Endodermal cell (in vitro differentiated cells): ENCODE results near the gene ANKRD17. TPM values are rescaled to one million over a fixed set of nuclear protein-coding genes. Genes with fewer than 3 reads are reported as not detected.

Experiments
- DNase-seq: peaks from one replicate; pipeline ENCODE4 v3.0.0-alpha.2; 2017
- H3K27ac ChIP-seq: 2 replicates; pipeline ENCODE4 v1.5.1; 2013; ENCODE audit warnings: mild to moderate bottlenecking, low read depth, low read length, moderate library complexity
- H3K27me3 ChIP-seq: 2 replicates; pipeline ENCODE4 v1.6.1; 2013; ENCODE audit warnings: mild to moderate bottlenecking, low read length, moderate library complexity; ENCODE audit not compliant: insufficient read depth, control insufficient read depth, poor library complexity, severe bottlenecking
- H3K36me3 ChIP-seq: 2 replicates; pipeline ENCODE4 v1.7.0; 2013; ENCODE audit warnings: mild to moderate bottlenecking, low read length, moderate library complexity; ENCODE audit not compliant: control insufficient read depth, insufficient read depth
- H3K4me1 ChIP-seq: one replicate; pipeline ENCODE4 v1.7.0; 2013; ENCODE audit warnings: low read length; ENCODE audit not compliant: control insufficient read depth, insufficient read depth
- H3K4me3 ChIP-seq: 2 replicates; pipeline ENCODE4 v1.5.1; 2013; ENCODE audit warnings: mild to moderate bottlenecking, low read length, moderate library complexity
- H3K9ac ChIP-seq: 2 replicates; pipeline ENCODE4 v1.6.1; 2013; ENCODE audit warnings: mild to moderate bottlenecking, low read length, moderate library complexity; ENCODE audit not compliant: poor library complexity, severe bottlenecking; ENCODE audit errors: extremely low read depth
- H3K9me3 ChIP-seq: 2 replicates; pipeline ENCODE4 v1.6.1; 2013; ENCODE audit warnings: mild to moderate bottlenecking, low read length, moderate library complexity; ENCODE audit not compliant: control insufficient read depth
- H3K27ac Mint-ChIP-seq: 2 replicates; pipeline ENCODE4 v1.8.0; 2020; ENCODE audit warnings: mixed read lengths
- H3K27me3 Mint-ChIP-seq: 2 replicates; pipeline ENCODE4 v1.8.0; 2021; ENCODE audit warnings: mild to moderate bottlenecking, mixed read lengths; ENCODE audit not compliant: insufficient read depth
- H3K36me3 Mint-ChIP-seq: 2 replicates; pipeline ENCODE4 v1.8.0; 2020; ENCODE audit warnings: low read depth, mixed read lengths
- H3K4me1 Mint-ChIP-seq: 2 replicates; pipeline ENCODE4 v1.8.0; 2020; ENCODE audit warnings: mixed read lengths
- H3K4me3 Mint-ChIP-seq: 2 replicates; pipeline ENCODE4 v1.8.0; 2020; ENCODE audit warnings: mild to moderate bottlenecking, moderate library complexity, mixed read lengths
- H3K9me3 Mint-ChIP-seq: 2 replicates; pipeline ENCODE4 v1.8.0; 2020; ENCODE audit warnings: mild to moderate bottlenecking, mixed read lengths
- WGBS, 2 experiments: methylation state at CpG; one replicate each; pipeline versions ENCODE4 v1.1.5 to v1.1.7; 2013; ENCODE audit warnings: missing lambda C conversion rate in 2 of 2, mixed read lengths in 1 of 2; ENCODE audit not compliant: insufficient coverage in 1 of 2, insufficient read length in 1 of 2; 5-methylcytosine and 5-hydroxymethylcytosine counted together
- total RNA-seq, 2 donors: library from RNA; stranded (reverse); fragmentation: NEBNext Ultra II Directional in 1 of 2; extraction: Animal tissue kit (Norgen Biotek cat#: 25700) in 1 of 2; gene quantifications; 2 replicates in 1 of 2; 3 replicates in 1 of 2; pipeline ENCODE4 v1.2.1, GENCODE V29; 2021
- TF ChIP-seq, protein P1 (sequence below): fragments of 200-600 bp; sonication (generic); conservative IDR thresholded peaks from 2 replicates; pipeline ENCODE4 v1.5.0; 2021; ENCODE audit warnings: antibody characterized with exemption, mild to moderate bottlenecking

ANKRD17 gene
- total RNA-seq, 2 donors from 2014 or later, result 83.6 to 84.3 TPM

DNA sequence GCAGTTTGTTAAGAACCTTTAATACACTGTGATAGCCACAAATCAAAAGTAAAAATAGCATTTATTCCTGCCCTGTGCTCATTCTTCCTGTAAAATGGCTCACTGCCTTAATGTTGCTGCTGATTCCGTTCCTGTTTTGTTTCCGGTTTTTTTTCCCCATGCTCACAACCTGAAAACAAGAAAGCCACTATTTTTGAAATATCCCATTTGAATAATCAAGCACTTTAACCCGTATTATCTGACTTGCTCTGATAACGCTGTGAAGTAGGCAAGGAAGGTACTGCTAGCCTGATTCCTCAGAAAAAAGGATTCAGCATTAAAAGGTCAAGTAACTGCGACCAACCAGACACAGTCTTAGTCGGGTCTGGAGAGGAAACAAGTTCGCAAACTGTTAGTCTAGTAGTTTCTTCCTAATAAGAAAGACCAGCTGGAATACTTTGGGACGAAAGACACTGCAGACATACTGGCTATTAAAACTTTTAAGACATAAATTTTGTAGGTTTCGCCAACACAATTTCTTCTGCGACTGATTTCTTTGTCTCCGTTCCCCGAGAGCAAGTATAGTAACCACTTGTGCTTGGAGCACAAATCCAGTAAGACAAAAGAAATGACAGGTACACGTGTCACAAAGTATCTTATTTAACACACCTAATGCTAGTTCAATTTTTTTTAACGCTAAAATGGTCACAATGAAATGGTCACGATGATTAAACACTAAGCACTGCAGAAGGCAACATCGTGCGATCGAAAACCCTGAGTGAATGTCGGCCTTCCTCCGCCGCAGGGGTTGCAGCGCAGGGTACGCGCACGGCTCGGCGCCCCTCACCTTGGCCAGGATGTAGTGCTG, 189.9 kb downstream of the ANKRD17 start:
- Mint-ChIP-seq H3K4me3 (peak overlapping the region; percentile 85), H3K27ac (peak overlapping the region; percentile 99), H3K27me3 (no peaks in the 10 kb centered on the region)

DNA sequence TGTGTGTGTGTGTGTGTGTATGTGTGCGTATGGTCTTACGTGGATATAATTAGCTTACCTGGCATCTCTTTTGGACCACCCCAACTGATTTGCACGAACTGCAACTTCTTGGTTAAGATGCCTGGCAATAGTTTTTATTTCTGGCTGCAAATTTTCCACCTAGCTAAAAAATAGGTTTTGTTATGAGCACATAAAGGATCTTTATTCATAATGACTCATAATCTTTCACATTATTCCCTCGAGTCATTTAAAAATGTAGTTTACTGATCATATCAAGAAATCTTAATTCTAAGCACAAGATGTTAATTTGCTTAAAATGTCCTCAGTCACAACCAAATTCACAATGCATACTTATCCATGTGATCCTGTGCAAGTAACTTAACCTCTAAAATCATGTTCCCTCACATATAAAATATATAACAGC, 190.6 kb downstream of the ANKRD17 start:
- H3K4me3 Mint-ChIP-seq, result peak overlapping the region; percentile 85
- H3K9me3 Mint-ChIP-seq, result no peaks in the 10 kb centered on the region
- peaks cover 21% of the 10 kb centered on the region for H3K4me1 Mint-ChIP-seq
- H3K9ac ChIP-seq, result peak overlapping the region; percentile 85
- H3K27me3 ChIP-seq, result no peaks in the 10 kb centered on the region
- H3K4me1 ChIP-seq, result peaks cover 2% of the 10 kb centered on the region
- peaks cover 16% of the 10 kb centered on the region for H3K36me3 Mint-ChIP-seq
- WGBS, 2 experiments, result 93 to 100% methylated on average over 2 to 4 of the region's 4 CpGs
- no peak for DNase-seq
- H3K4me3 ChIP-seq, result peak overlapping the region; percentile 91
- no peak overlapping the region for H3K27ac ChIP-seq
- peaks cover 14% of the 10 kb centered on the region for H3K36me3 ChIP-seq
- TF ChIP-seq, protein P1, sequence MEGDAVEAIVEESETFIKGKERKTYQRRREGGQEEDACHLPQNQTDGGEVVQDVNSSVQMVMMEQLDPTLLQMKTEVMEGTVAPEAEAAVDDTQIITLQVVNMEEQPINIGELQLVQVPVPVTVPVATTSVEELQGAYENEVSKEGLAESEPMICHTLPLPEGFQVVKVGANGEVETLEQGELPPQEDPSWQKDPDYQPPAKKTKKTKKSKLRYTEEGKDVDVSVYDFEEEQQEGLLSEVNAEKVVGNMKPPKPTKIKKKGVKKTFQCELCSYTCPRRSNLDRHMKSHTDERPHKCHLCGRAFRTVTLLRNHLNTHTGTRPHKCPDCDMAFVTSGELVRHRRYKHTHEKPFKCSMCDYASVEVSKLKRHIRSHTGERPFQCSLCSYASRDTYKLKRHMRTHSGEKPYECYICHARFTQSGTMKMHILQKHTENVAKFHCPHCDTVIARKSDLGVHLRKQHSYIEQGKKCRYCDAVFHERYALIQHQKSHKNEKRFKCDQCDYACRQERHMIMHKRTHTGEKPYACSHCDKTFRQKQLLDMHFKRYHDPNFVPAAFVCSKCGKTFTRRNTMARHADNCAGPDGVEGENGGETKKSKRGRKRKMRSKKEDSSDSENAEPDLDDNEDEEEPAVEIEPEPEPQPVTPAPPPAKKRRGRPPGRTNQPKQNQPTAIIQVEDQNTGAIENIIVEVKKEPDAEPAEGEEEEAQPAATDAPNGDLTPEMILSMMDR, result no peak
- H3K27me3 Mint-ChIP-seq, result no peaks in the 10 kb centered on the region
- H3K27ac Mint-ChIP-seq, result peak overlapping the region; percentile 81
- H3K9me3 ChIP-seq, result no peaks in the 10 kb centered on the region

More for the DNA sequence above, 189.9 kb downstream of the ANKRD17 start:
- H3K4me1 ChIP-seq, result peaks cover 2% of the 10 kb centered on the region
- H3K4me3 ChIP-seq, result peak overlapping the region; percentile 91
- peaks cover 21% of the 10 kb centered on the region for H3K4me1 Mint-ChIP-seq
- peaks cover 11% of the 10 kb centered on the region for H3K36me3 Mint-ChIP-seq
- 2 to 3% methylated on average over 25 to 27 of the region's 27 CpGs for WGBS, 2 experiments
- TF ChIP-seq, protein P1, result no peak
- no peaks in the 10 kb centered on the region for H3K27me3 ChIP-seq
- no peaks in the 10 kb centered on the region for H3K9me3 Mint-ChIP-seq
- peak overlapping the region; percentile 93 for H3K27ac ChIP-seq
- peaks cover 22% of the 10 kb centered on the region for H3K36me3 ChIP-seq
- peak overlapping the region; percentile 85 for H3K9ac ChIP-seq
- DNase-seq, result peak; percentile 54
- no peaks in the 10 kb centered on the region for H3K9me3 ChIP-seq

DNA sequence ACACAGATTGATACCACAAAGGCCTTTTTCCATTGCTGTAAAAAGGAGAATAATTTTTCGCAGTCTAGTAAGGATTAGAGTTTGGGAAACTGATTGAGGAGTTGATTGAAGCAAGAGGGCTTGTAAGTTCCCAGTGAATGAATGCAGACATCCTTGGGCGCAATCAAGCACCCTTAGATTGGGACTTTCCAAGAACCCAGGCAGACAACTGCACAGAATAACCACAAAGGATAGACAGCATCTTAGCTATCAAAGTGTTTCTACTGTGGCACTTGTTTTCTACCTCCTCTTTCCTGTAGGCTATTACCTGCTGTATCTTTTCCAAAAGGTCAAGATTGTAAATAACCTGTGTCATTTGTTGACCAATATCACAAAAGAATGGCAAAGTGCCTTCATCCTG, 191.7 kb downstream of the ANKRD17 start:
- 88 to 97% methylated on average over 1 to 2 of the region's 2 CpGs for WGBS, 2 experiments
- no peaks in the 10 kb centered on the region for H3K9me3 Mint-ChIP-seq

More for the DNA sequence above, 191.7 kb downstream of the ANKRD17 start:
- H3K27ac Mint-ChIP-seq, result no peak overlapping the region
- H3K36me3 ChIP-seq, result peaks cover 11% of the 10 kb centered on the region
- no peak overlapping the region for H3K4me3 ChIP-seq
- H3K4me1 ChIP-seq, result peaks cover 2% of the 10 kb centered on the region
- no peak overlapping the region for H3K9ac ChIP-seq
- peaks cover 14% of the 10 kb centered on the region for H3K4me1 Mint-ChIP-seq
- no peak overlapping the region for H3K27ac ChIP-seq
- peaks cover 19% of the 10 kb centered on the region for H3K36me3 Mint-ChIP-seq
- TF ChIP-seq, protein P1, result no peak
- no peak for DNase-seq
- H3K9me3 ChIP-seq, result no peaks in the 10 kb centered on the region
- no peaks in the 10 kb centered on the region for H3K27me3 ChIP-seq
- H3K27me3 Mint-ChIP-seq, result no peaks in the 10 kb centered on the region
- H3K4me3 Mint-ChIP-seq, result no peak overlapping the region
